A549 (cell line): ENCODE measurements around the gene MTCL1.

Source experiments
- CBX8 ChIP-seq: fragments of 200-600 bp; sonication (generic); IDR thresholded peaks from 2 replicates; pipeline ENCODE4 v1.6.1; 2016
- CEBPB ChIP-seq, 2 experiments: fragments of >200 bp in 1 of 2; sonication (Bioruptor Twin) in 1 of 2; formaldehyde crosslinking in 1 of 2; IDR thresholded peaks; 2 replicates each; pipeline ENCODE4 v1.6.1; 2012 to 2016
- CHD2 ChIP-seq: fragments of 150-350 bp; IDR thresholded peaks from 2 replicates; pipeline ENCODE4 v1.6.1; 2014; ENCODE audit warnings: low read length; ENCODE audit not compliant: partially characterized antibody
- CHD4 ChIP-seq: fragments of 200-600 bp; sonication (generic); IDR thresholded peaks from 2 replicates; pipeline ENCODE4 v1.6.1; 2016; ENCODE audit warnings: antibody characterized with exemption, mild to moderate bottlenecking, borderline replicate concordance
- CTCF ChIP-seq: fragments of >200 bp; sonication (Bioruptor Twin); formaldehyde crosslinking; IDR thresholded peaks from 3 replicates; pipeline ENCODE4 v1.5.1; 2016
- JUNB ChIP-seq: fragments of >200 bp; sonication (Bioruptor Twin); formaldehyde crosslinking; IDR thresholded peaks from 2 replicates; pipeline ENCODE4 v1.6.1; 2016
- MAFK ChIP-seq: fragments of 450-650 bp; IDR thresholded peaks from 2 replicates; pipeline ENCODE4 v1.6.1; 2014; ENCODE audit not compliant: partially characterized antibody
- RFX5 ChIP-seq: fragments of 450-650 bp; IDR thresholded peaks from 2 replicates; pipeline ENCODE4 v1.7.1; 2014; ENCODE audit warnings: antibody characterized with exemption, mild to moderate bottlenecking, moderate library complexity

GRCh38 chr18:8686611-8687010, 18.7 kb upstream of the MTCL1 start:
- no peak for TF ChIP-seq CTCF
- TF ChIP-seq RFX5, result no peak
- TF ChIP-seq CHD4, result no peak
- TF ChIP-seq CEBPB (IDR thresholded peaks at IDR 0.05), result no peak
- TF ChIP-seq CBX8, result no peak
- no peak for TF ChIP-seq MAFK
- TF ChIP-seq JUNB, result no peak
- no peak for TF ChIP-seq CHD2
